CD4-positive, alpha-beta memory T cell (primary cell): Measurements from ENCODE around the gene PIRT. TPM values are rescaled to one million over a fixed set of nuclear protein-coding genes. Genes with fewer than 3 reads are reported as not detected.

ENCODE experiments used
- CTCF ChIA-PET: fragments of 350-600 bp; sonication (Branson Sonifier 250); formaldehyde crosslinking; loops from one replicate; lab custom pipeline; 2021; ENCODE audit warnings: inconsistent platforms; ENCODE audit not compliant: partially characterized antibody; lab: Charles Lee
- POLR2A ChIA-PET: fragments of 350-600 bp; sonication (Branson Sonifier 250); formaldehyde crosslinking; loops from one replicate; lab custom pipeline; 2021; ENCODE audit not compliant: partially characterized antibody; lab: Charles Lee
- DNase-seq, 5 donors: peaks; one replicate each; pipeline versions ENCODE4 v3.0.0 to v3.0.0-alpha.2; 2020 to 2022; ENCODE audit warnings: mixed read lengths in 1 of 5
- H3K27ac ChIP-seq: one replicate; pipeline ENCODE4 v1.7.0; 2013; ENCODE audit warnings: low read depth, low read length
- H3K27me3 ChIP-seq: 2 replicates; pipeline ENCODE4 v1.7.0; 2013; ENCODE audit warnings: mild to moderate bottlenecking, low read length, moderate library complexity; ENCODE audit not compliant: insufficient read depth
- H3K36me3 ChIP-seq: 2 replicates; pipeline ENCODE4 v1.7.0; 2013; ENCODE audit warnings: mild to moderate bottlenecking, low read length, moderate library complexity; ENCODE audit not compliant: insufficient read depth
- H3K4me1 ChIP-seq: 2 replicates; pipeline ENCODE4 v1.7.0; 2013; ENCODE audit warnings: mild to moderate bottlenecking, low read length, moderate library complexity; ENCODE audit not compliant: insufficient read depth
- H3K4me3 ChIP-seq, 2 donors: one replicate each; pipeline ENCODE4 v1.7.0; 2013; ENCODE audit warnings: low read length in 2 of 2, mild to moderate bottlenecking in 1 of 2
- H3K9me3 ChIP-seq, 2 donors: one replicate each; pipeline ENCODE4 v1.7.0; 2013; ENCODE audit warnings: low read length in 2 of 2, control low read depth in 1 of 2; ENCODE audit not compliant: control insufficient read depth in 1 of 2
- H3K27ac Mint-ChIP-seq, 7 donors: one replicate each; pipeline ENCODE4 v1.8.0; 2020 to 2021; ENCODE audit warnings: mixed read lengths in 7 of 7, mild to moderate bottlenecking in 6 of 7, inconsistent platforms in 3 of 7, moderate library complexity in 3 of 7
- H3K27me3 Mint-ChIP-seq, 2 donors: one replicate each; pipeline ENCODE4 v1.8.0; 2020 to 2021; ENCODE audit warnings: mixed read lengths in 2 of 2
- H3K36me3 Mint-ChIP-seq, 2 donors: one replicate each; pipeline ENCODE4 v1.8.0; 2020 to 2021; ENCODE audit warnings: mixed read lengths in 2 of 2, inconsistent platforms in 1 of 2, mild to moderate bottlenecking in 1 of 2
- H3K4me1 Mint-ChIP-seq, 4 donors: one replicate each; pipeline ENCODE4 v1.8.0; 2020 to 2021; ENCODE audit warnings: mixed read lengths in 4 of 4, mild to moderate bottlenecking in 1 of 4
- H3K4me3 Mint-ChIP-seq, 8 donors: one replicate each; pipeline ENCODE4 v1.8.0; 2020 to 2021; ENCODE audit warnings: mixed read lengths in 8 of 8, mild to moderate bottlenecking in 7 of 8, moderate library complexity in 6 of 8, inconsistent platforms in 3 of 8
- H3K9me3 Mint-ChIP-seq, 8 donors: one replicate each; pipeline ENCODE4 v1.8.0; 2020 to 2021; ENCODE audit warnings: mixed read lengths in 8 of 8, mild to moderate bottlenecking in 5 of 8, inconsistent platforms in 3 of 8, moderate library complexity in 1 of 8
- intact Hi-C: fragments of 100-400 bp; cut with micrococcal nuclease; formaldehyde crosslinking; loops from one replicate; pipeline ENCODE4 v1.15.1; 2023
- polyA plus RNA-seq, 2 donors: library from polyadenylated mRNA; unstranded; fragments of 300-500 nt; fragmentation: Illumina TruSeq; gene quantifications; one replicate each; pipeline ENCODE4 v1.2.3, GENCODE V29; 2021
- total RNA-seq, 2 experiments: library from RNA; stranded (reverse); gene quantifications; one replicate each; pipeline ENCODE4 v1.2.3, GENCODE V29; 2021

Gene PIRT
- total and polyA plus RNA-seq, 4 experiments from 2014 or later, result not detected

DNA sequence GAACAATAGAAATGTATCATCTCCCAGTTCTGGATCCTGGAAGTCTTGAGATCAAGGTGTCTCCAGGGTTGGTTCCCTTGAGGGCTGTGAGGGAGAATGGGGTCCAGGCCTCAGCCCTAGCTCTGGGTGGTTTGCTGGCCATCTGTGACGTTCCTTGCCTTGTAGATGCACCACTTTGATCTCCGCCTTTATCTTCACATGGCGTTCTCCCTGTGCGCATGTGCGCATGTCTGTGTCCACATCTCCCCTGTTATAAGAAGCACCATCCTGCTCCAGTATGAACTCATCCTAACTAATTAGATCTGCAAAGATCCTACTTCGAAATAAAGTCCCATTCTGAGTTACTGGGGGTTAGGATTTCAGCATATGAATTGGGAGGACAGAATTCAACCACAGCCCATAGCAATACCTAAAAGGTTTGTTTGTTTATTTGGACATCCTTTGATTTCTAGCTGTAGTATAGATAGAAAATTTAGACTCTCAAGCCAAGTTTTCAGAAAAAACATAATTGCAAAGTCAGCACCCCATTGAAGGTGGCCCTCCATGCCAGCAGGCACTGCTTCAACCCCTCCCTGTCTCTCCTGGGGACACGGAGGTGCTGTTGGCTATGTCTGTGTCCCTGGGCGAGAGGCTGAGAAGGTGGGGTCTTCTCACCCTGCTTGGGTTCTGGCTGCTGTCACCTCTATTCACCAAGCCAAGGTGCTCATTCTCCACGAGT, 31.2 kb downstream of the PIRT start:
- no peak overlapping the region for H3K27ac ChIP-seq
- Mint-ChIP-seq H3K27ac (no peak overlapping the region), H3K4me3 (no peak overlapping the region), H3K4me1 (no peaks in the 10 kb centered on the region), H3K9me3 (no peaks in the 10 kb centered on the region), H3K36me3 (no peaks in the 10 kb centered on the region), H3K27me3 (peaks cover 3% of the 10 kb centered on the region in 2 donors)
- H3K27me3 ChIP-seq, result no peaks in the 10 kb centered on the region
- no peaks in the 10 kb centered on the region for H3K4me1 ChIP-seq
- H3K4me3 ChIP-seq, result no peak overlapping the region
- ChIA-PET POLR2A (interaction anchor here (0.6 kb wide), 1 partner anchor 107 kb away, joined by 3 read pairs; no protein-coding TSS in a partner anchor), CTCF (no interaction called here)
- DNase-seq, result no peak
- intact Hi-C loops, result no loop called here
- no peaks in the 10 kb centered on the region for H3K9me3 ChIP-seq
- no peaks in the 10 kb centered on the region for H3K36me3 ChIP-seq

- intact Hi-C loops, result no loop called here
- POLR2A ChIA-PET, result no interaction called here
- H3K36me3 Mint-ChIP-seq, result no peaks in the 10 kb centered on the region
Observed at GRCh38 chr17:10805911-10806310, 32.0 kb downstream of the PIRT start.

GRCh38 chr17:10804546-10804945, 33.3 kb downstream of the PIRT start:
- peaks cover 0 to 6% of the 10 kb centered on the region in 2 donors for H3K27me3 Mint-ChIP-seq
- no peaks in the 10 kb centered on the region for H3K36me3 ChIP-seq
- CTCF ChIA-PET, result no interaction called here
- H3K4me1 Mint-ChIP-seq, result peaks cover 0 to 4% (median 0%) of the 10 kb centered on the region in 4 donors
- POLR2A ChIA-PET, result no interaction called here
- H3K4me3 ChIP-seq, result no peak overlapping the region
- H3K9me3 Mint-ChIP-seq, result no peaks in the 10 kb centered on the region
- no peak for DNase-seq
- H3K9me3 ChIP-seq, result no peaks in the 10 kb centered on the region
- H3K27ac Mint-ChIP-seq, result no peak overlapping the region
- H3K27ac ChIP-seq, result no peak overlapping the region
- H3K4me3 Mint-ChIP-seq, result no peak overlapping the region
- no peaks in the 10 kb centered on the region for H3K4me1 ChIP-seq
- no peaks in the 10 kb centered on the region for H3K36me3 Mint-ChIP-seq
- no peaks in the 10 kb centered on the region for H3K27me3 ChIP-seq
- intact Hi-C loops, result no loop called here

More at GRCh38 chr17:10805911-10806310, 32.0 kb downstream of the PIRT start:
- H3K27me3 Mint-ChIP-seq, result peaks cover 3 to 6% of the 10 kb centered on the region in 2 donors
- CTCF ChIA-PET, result no interaction called here
- peaks cover 0 to 4% (median 0%) of the 10 kb centered on the region in 4 donors for H3K4me1 Mint-ChIP-seq
- no peaks in the 10 kb centered on the region for H3K4me1 ChIP-seq
- H3K4me3 Mint-ChIP-seq, result no peak overlapping the region
- no peaks in the 10 kb centered on the region for H3K27me3 ChIP-seq
- H3K9me3 ChIP-seq, result no peaks in the 10 kb centered on the region
- no peak for DNase-seq
- no peaks in the 10 kb centered on the region for H3K9me3 Mint-ChIP-seq
- H3K4me3 ChIP-seq, result no peak overlapping the region
- no peaks in the 10 kb centered on the region for H3K36me3 ChIP-seq
- no peak overlapping the region for H3K27ac ChIP-seq
- no peak overlapping the region for H3K27ac Mint-ChIP-seq

DNA sequence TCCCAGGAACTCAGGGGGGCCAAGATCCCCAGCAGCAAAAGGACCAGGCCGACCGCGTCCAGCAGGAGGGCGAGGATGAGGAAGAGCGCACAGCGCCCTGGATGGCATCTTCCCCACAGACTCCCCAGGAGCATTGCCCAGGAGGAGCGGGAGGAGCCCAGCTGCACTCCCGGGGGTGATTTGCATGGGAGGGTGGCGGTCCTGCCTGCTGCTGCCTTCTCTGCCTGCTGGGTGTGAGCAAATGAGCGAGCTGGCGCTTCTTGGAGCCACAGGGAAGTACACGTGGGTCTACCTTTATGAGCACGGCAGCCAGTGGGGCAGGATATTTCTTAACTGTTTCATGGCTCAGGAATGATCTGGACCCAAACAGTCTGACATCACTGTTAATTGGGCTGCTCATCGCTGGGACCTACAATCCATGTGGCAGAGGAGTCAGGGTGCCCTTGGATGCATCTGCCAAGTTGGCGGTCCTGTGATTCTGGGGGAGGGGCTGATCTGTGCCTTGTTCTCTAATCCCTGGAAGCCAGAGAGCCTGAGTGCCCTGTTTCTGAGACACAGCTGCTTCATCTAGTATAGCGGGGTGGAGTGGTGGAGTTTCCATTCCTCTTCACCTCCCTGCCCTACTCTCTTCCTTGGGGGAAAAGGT, 33.9 kb downstream of the PIRT start, which contains the start of gene TMEM238L:
TSS of gene TMEM238L (minus strand) at position 270 of the 646 bp plus-strand sequence. CDS start at position 134, 136 bp downstream.
- H3K36me3 ChIP-seq, result no peaks in the 10 kb centered on the region
- H3K4me3 ChIP-seq, result no peak within 1 kb of the TSS
- CTCF ChIA-PET, result no interaction called here
- intact Hi-C loops, result no loop called here
- POLR2A ChIA-PET, result no interaction called here
- H3K27ac Mint-ChIP-seq, result no peak within 1 kb of the TSS
- DNase-seq, result no peak
- H3K9me3 Mint-ChIP-seq, result no peaks in the 10 kb centered on the region
- H3K4me1 ChIP-seq, result no peaks in the 10 kb centered on the region
- H3K27ac ChIP-seq, result no peak within 1 kb of the TSS
- peaks cover 0 to 6% of the 10 kb centered on the region in 2 donors for H3K27me3 Mint-ChIP-seq
- H3K4me1 Mint-ChIP-seq, result peaks cover 0 to 4% (median 0%) of the 10 kb centered on the region in 4 donors
- no peaks in the 10 kb centered on the region for H3K27me3 ChIP-seq
- H3K9me3 ChIP-seq, result no peaks in the 10 kb centered on the region
- H3K4me3 Mint-ChIP-seq, result no peak within 1 kb of the TSS
- H3K36me3 Mint-ChIP-seq, result no peaks in the 10 kb centered on the region

DNA sequence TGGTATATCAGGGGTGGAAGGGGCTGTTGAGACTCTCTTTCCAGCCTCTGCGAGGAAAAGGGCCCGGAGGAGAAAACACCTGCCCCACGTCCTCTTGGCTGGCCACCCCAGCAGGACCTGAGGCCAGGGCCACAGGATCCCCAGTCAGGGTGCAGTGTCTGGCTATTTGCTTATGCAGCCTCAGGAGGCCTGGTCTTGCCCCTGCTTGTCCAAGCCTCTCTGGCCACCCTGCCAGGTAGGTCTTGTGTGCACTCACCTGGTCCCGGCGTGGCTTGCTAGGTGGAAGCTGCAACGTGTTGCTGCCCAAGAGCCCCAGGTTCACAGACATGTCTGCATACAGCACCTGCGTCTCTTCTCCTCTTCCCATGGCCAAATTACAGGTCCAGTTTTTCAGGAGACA, 34.5 kb downstream of the PIRT start:
- intact Hi-C loops, result no loop called here
- Mint-ChIP-seq H3K4me1 (peaks cover 0 to 4% (median 0%) of the 10 kb centered on the region in 4 donors), H3K36me3 (no peaks in the 10 kb centered on the region), H3K4me3 (no peak overlapping the region), H3K27me3 (peaks cover 0 to 6% of the 10 kb centered on the region in 2 donors), H3K27ac (no peak overlapping the region), H3K9me3 (no peaks in the 10 kb centered on the region)
- Histone ChIP-seq H3K4me3 (no peak overlapping the region), H3K9me3 (no peaks in the 10 kb centered on the region), H3K27me3 (no peaks in the 10 kb centered on the region), H3K4me1 (no peaks in the 10 kb centered on the region), H3K36me3 (no peaks in the 10 kb centered on the region), H3K27ac (no peak overlapping the region)
- POLR2A ChIA-PET, result no interaction called here
- no peak for DNase-seq
- CTCF ChIA-PET, result no interaction called here

DNA sequence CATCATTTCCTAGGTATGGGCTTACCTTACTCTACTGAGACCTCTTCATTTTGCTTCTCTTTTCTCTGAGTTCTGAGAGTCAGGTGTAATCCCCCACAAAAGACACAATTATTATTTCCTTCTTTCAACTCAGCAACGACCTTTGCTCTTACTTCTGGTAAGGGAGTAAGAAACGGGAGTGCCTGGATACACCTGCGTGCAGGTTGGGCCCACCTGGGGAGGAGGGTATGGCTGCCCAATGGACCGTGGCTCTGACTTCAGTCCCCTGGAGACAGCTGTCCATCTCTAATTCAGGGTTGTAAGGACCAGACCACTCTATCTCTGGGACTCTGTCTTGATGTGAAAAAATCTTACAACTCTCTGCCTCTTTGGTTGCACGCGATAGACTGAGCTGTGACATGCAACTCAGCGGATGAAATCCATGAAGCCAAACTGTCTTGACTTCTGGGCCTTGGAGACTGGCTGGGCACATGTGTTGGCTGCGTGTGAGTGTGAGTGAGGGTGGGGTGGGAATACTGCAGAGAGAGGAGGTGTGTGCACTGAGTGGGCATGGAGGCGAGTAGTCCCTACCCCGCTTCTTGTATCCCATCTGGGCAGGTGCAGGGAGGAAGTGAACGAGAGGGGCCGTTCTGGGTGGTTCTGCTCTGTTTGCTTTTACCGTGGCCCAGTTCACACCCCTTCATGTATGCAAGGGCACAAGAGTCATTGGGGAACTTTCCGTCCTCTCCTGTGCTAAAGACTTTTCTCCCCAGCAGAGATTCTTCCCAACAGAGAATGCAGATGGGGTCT, 35.2 kb downstream of the PIRT start:
- no peak overlapping the region for H3K27ac ChIP-seq
- H3K27ac Mint-ChIP-seq, result no peak overlapping the region
- no peaks in the 10 kb centered on the region for H3K27me3 ChIP-seq
- DNase-seq, result no peak
- peaks cover 0 to 4% (median 0%) of the 10 kb centered on the region in 4 donors for H3K4me1 Mint-ChIP-seq
- intact Hi-C loops, result no loop called here
- no peak overlapping the region for H3K4me3 ChIP-seq
- no peaks in the 10 kb centered on the region for H3K9me3 ChIP-seq
- H3K36me3 ChIP-seq, result no peaks in the 10 kb centered on the region
- H3K9me3 Mint-ChIP-seq, result no peaks in the 10 kb centered on the region
- no peaks in the 10 kb centered on the region for H3K36me3 Mint-ChIP-seq
- peaks cover 0 to 6% of the 10 kb centered on the region in 2 donors for H3K27me3 Mint-ChIP-seq
- ChIA-PET POLR2A (no interaction called here), CTCF (no interaction called here)
- H3K4me1 ChIP-seq, result no peaks in the 10 kb centered on the region
- H3K4me3 Mint-ChIP-seq, result no peak overlapping the region

DNA sequence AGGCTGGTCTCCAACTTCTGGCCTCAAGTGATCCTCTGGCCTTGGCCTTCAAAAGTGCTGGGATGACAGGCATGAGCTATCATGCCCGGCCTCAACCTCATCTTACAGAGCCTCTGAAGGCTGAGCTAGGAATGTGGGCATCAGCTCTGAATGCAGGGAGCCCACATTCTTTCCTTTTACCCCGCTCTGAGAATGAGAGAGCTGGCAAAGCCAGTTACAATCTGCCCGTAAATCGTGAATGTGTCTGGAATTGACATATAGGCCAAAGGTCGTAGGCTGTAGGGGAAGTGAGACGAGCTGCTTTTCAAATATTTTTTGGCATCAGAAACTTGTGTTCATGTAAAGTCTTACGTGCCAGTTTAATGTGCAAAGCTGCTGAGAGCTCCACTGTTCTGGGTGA, 38.5 kb downstream of the PIRT start:
- Histone ChIP-seq H3K27me3 (no peaks in the 10 kb centered on the region), H3K9me3 (no peaks in the 10 kb centered on the region), H3K36me3 (no peaks in the 10 kb centered on the region), H3K4me1 (no peaks in the 10 kb centered on the region), H3K4me3 (no peak overlapping the region), H3K27ac (no peak overlapping the region)
- intact Hi-C loops, result no loop called here
- no peaks in the 10 kb centered on the region for H3K9me3 Mint-ChIP-seq
- peaks cover 0 to 4% (median 0%) of the 10 kb centered on the region in 4 donors for H3K4me1 Mint-ChIP-seq
- peaks cover 0 to 5% of the 10 kb centered on the region in 2 donors for H3K27me3 Mint-ChIP-seq
- no peaks in the 10 kb centered on the region for H3K36me3 Mint-ChIP-seq
- no peak overlapping the region for H3K4me3 Mint-ChIP-seq
- no peak for DNase-seq
- CTCF ChIA-PET, result no interaction called here
- H3K27ac Mint-ChIP-seq, result no peak overlapping the region
- POLR2A ChIA-PET, result no interaction called here
